ENCODE measurements around the gene HIVEP2.

HIVEP2 gene

DNA sequence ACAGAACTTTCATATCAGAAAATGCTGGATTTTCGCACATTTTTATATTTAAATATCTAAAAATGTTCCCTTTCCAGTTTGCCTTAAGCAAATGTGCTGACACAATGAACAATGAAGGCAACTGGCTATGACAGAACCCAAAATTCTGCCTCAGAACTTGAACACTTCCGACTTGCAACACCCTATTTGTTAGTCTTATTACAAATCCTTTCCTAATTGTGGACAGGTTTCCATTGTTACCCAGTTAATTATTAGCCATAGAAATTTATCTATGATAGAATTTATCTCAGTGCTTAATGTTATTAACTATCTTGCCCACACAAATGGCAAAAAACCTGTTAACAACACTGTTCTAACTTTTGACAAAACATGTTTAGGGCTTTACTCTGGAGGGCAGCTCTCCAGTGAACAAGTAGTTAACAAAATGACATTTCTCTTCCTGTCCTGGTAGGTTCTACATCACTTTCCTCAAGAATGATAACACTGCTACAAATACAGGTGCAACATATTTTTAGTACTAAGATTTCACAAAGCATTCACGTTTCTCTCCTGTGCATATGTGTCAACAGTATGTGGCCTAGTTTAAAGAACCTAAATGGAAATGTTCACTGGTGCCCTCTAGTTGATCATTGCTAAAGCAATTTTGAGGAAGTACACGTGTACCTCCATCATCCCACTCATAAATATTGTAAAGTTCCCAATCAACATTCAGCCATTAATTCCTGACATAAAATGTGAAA lies 58.4 kb downstream of the HIVEP2 start:
- DNase-seq: no peak

GRCh38 chr6:142885182-142885867 lies 59.7 kb downstream of the HIVEP2 start:
- DNase-seq: peak; percentile 44

- no peak for DNase-seq
These were observed 60.6 kb downstream of the HIVEP2 start for GRCh38 chr6:142884214-142885035.

- no peak for DNase-seq
These were observed 62.0 kb downstream of the HIVEP2 start for GRCh38 chr6:142883011-142883410.

- DNase-seq: no peak
These were observed 63.2 kb downstream of the HIVEP2 start for GRCh38 chr6:142881761-142882160.

DNA sequence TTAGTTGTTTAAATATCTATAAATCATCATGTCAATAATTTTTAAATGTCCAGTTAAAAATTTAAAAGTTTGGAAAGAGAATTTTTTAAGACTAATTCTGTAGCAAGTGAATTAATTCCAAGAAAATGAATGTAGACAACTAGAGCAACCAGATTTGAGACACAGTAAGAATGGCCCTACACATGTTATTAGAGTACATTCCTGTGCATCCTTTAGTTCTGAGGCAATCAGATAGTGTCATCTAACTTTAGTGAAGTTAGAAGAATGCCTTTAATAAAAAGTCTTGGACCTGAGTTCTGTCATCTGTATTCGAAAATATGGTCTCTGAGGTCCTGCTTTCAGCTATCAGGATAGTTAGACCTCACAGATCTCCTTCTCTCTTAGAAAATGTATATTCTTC lies 63.7 kb downstream of the HIVEP2 start:
- DNase-seq: no peak

DNA sequence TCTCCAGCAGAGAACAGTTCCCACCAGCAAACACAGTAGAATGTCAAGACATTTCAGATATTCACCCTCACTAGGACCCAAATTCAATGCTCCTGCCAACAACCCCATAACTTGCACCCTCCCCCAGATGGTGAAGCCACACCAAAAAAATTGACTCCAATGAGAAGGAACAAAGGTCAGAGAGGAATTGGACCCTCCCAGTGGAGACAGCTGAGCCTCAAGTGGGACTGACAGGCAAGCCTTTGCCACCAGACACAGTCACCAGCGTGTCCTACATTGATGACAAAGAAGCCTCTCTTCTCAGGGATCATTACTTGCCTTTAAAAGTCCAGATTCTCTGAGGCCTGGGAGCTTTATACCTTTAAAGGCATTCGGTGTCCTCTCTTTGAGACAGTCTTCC lies 64.8 kb downstream of the HIVEP2 start:
- DNase-seq: no peak

- DNase-seq: no peak
These were observed 65.4 kb downstream of the HIVEP2 start for GRCh38 chr6:142879527-142879926.

DNA sequence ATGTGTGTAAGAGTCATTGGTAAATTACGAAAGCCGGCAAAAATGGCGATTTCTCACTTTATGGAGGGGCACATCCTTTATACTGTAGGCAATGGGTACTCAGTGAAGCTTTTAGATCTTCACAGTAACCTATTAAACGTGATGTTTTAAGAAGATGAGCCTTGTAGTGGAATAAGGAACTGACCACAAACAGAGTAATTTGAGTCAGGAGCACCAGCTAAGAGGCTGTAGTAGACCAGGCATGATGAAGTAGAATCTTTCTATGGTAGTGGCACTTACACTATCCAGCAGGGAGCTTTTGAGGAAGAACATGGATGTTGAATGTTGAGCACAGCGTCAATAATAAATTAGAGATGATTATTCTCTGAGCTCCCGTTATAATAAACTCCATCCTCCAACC lies 65.9 kb downstream of the HIVEP2 start:
- no peak for DNase-seq

- DNase-seq: no peak
These were observed 66.6 kb downstream of the HIVEP2 start for GRCh38 chr6:142878407-142878806.

DNA sequence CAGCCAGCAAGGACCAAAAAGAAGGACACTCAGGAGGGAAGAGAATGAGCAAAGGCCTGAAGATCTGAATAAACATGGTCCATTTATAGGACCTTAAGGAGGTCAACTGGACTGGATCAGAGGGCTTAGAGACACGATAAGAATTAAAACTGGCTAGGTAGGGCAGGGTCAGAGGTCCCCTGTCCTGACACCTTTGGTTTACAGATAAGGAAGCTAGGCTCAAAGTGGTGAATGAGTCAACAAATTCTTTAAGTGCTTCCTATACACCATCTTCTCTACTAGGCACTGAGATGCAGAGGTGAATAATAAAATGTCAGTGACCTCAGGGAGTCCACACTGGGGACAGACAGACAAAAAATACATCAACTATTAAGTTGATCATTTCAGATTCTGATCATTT lies 70.3 kb downstream of the HIVEP2 start:
- no peak for DNase-seq

DNA sequence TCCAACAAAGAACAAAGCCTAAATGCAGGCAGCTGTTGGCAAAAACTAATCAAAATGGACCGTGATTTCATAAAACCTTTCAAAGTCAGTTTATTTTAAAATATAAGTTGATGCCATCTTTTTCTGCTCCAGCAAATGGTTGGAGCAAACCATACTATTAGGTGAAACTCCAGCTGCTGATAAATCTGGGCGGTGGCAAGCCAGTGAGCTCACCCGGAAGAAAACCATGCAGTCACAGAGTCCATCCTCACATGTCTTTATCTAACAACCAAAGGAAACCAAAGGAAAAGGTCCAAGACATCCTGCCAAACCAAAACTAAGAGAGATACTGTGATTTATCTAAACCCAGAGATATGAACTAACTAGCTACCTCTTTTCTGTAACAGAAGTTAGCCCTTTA lies 72.6 kb downstream of the HIVEP2 start:
- DNase-seq: no peak

DNA sequence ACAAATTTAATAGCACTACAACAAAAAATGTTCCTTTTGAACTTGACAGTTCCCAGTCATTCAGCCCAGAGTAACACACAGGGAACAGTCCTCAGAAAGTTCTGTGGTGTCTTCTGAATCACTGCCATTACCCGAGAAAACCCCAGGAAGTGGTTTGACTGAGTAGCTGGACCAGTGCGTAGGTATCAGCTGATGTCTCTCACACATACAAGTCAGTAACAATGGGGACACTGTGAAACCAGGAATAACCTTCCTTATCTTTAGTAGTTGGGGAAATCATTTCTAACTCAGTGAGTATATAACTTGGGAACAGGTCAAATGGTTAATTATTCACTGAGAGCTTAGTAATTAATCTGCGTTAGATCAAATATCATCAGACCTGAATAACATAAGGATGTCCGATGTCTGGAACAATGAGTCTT lies 73.1 kb downstream of the HIVEP2 start:
- no peak for DNase-seq

- DNase-seq: no peak
These were observed 74.1 kb downstream of the HIVEP2 start for GRCh38 chr6:142870787-142871415.

- DNase-seq: no peak
These were observed 76.1 kb downstream of the HIVEP2 start for GRCh38 chr6:142868917-142869316.

GRCh38 chr6:142867988-142868812 lies 76.8 kb downstream of the HIVEP2 start:
- DNase-seq: no peak

DNA sequence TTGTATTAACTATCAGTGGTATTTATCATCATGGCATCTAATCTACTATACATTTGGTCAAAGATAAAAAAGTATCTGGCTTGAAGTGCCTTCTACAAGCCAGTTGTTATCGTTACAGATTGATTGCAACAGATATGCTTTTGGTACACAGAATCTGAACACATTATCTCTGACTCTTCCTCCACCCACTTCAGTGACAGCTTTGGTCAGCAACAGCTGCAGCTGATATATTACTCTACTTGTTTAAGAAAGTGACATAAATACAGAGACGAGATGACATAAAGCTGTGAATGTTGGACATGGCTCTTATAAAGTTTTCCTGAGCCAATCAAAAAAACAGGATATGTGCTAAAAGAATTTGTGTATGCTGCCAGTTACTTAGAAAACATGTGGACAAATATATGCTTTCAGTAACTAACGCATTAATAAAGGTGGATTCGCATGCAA lies 77.6 kb downstream of the HIVEP2 start:
- DNase-seq: no peak

- no peak for DNase-seq
These were observed 81.0 kb downstream of the HIVEP2 start for GRCh38 chr6:142863981-142864380.

GRCh38 chr6:142861711-142862110 lies 83.3 kb downstream of the HIVEP2 start:
- no peak for DNase-seq

DNA sequence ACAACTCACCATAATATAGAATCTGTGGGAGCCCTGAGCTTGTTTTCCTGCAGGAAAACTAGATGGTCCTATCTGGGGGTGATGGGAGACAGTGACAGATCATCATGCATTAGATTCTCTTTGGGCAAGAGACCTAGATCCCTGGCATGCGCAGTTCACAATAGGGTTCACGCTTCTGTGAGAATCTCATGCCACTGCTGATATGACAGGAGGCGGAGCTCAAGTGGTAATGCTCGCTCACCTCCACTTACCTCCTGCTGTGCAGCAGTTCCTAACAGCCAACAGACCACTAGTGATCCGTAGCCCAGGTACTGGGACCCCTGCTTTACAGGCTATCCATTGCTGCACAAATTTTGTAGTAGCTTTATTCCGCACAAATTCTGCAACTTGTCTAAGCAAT lies 84.5 kb downstream of the HIVEP2 start:
- no peak for DNase-seq

DNA sequence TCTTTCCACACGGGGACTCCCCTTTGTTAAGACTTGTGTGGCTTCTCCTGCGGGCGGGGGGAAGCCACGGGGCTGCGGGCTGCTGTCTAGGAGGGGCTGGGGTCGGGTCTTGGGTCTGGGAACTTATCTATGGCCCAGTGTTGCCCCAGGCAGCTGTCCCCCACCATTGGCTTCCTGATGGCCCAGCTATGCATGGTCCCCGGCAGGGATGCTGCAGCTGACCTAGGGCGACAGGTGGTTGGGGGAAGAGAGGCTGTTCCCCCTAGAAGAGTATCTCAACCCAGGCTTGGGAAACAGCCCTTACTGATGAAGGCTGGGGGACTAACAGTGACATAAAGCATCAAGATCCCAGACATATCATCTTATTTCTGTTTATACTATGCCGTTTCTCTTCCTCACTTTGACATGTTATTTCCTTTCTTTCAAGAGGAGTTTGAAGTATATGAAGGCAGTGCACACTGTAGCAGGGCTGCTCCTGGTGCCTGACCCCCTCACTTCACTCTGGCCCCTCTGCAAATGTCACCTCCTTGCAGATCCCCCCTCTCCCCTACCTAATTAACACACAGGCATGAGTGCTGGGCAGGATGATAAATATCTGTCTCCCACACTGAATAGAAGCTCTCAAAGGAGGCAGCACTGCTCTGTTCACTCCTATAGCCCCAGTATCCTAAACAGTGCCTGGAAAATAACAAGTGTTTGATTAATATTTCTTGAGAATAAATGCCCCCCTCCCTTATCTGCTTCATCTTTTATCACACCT lies 87.0 kb downstream of the HIVEP2 start:
- peak; percentile 37 for DNase-seq

Measured in right hindlimb (tissue), 1 donor.